ENCODE results near the gene STON2.

STON2 gene

GRCh38 chr14:81301813-81302212 lies 98.3 kb downstream of the STON2 start:
- no peak for DNase-seq (ENCODE audit: low read depth)

DNA sequence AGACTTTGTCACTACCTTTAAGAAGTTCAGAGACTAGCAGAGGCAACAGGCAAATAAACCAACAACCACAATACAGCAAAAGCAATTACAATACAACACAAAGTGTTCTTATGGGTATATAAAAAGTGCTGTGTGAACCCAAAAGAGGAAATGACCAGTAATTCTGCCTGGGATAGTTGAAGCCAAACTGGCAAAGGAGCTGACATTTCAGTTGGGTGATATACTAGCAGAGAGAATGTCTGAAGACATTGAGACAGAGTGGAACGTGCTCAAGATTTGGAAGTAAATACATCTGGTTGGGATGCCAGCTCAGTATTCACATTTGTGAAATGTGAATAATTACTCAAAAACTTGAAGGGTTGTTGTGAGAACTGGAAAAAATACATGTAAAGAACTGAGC lies 98.8 kb downstream of the STON2 start:
- peak; percentile 58 for DNase-seq (ENCODE audit: low read depth)

GRCh38 chr14:81298911-81299310 lies 101.2 kb downstream of the STON2 start:
- DNase-seq (ENCODE audit: low read depth): no peak

DNA sequence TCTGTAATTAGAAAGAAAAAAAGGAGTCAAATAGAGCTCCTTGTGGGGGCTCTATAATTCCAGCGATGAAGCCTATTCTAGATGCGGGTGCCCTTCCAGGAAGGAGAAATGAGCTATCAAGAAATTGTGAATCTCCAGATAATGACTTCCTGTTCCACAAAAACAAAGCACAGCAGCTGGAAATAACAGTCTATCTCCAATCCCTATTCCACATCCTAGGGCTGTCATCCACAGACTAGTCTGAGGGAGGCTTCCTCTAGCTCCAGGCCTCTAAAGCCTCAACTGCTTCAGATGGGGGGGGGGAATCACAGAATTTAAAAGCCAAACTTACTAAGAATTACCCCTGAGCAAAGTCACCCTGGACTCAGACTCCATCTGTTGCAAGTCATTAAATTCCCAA lies 102.0 kb downstream of the STON2 start:
- DNase-seq (ENCODE audit: low read depth): no peak

DNA sequence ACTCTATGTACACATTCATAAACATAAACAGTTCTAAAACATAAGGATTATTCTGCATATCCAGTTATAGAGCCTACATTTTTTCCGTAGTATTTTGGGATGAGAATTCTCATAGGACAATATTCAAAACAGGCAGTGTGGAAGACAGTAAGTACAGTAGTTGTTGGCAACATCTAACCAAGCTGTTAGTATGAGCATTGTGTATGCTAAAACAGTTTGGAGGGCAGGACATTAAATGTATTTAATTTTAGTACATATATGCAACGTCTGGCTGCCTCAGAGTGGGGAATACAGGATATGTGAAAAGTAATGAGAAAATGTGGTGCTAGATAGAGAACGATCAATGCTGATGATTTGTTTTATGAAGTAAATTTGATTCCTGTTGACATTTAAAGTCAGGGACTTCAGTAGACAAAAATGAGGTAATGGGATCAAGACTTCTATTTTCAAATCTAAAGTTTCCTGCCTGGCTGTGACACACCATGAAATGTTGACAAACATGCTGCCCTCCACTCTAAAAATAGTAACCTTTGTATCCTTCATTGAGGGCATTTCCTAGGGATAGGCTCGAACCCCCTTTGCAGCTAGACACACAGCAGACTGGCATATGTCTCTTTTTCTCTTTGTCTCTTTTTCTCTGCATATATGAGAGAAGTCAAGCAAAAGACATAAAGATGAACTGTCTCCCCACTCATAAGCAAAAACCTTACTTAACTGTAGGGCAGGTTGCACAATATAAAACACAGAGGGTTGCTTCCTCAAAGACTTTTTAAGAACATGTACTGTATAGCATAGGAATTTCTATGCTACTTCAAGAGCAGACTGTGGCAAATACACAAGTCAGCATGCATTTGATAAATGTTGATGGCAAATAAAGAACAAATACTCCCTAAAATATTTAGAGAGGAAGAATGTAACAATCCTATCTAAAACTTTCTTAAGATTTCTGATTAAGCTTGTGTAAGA lies 103.9 kb downstream of the STON2 start:
- no peak for DNase-seq (ENCODE audit: low read depth)

GRCh38 chr14:81289516-81289915 lies 110.6 kb downstream of the STON2 start:
- DNase-seq (ENCODE audit: low read depth): no peak

DNA sequence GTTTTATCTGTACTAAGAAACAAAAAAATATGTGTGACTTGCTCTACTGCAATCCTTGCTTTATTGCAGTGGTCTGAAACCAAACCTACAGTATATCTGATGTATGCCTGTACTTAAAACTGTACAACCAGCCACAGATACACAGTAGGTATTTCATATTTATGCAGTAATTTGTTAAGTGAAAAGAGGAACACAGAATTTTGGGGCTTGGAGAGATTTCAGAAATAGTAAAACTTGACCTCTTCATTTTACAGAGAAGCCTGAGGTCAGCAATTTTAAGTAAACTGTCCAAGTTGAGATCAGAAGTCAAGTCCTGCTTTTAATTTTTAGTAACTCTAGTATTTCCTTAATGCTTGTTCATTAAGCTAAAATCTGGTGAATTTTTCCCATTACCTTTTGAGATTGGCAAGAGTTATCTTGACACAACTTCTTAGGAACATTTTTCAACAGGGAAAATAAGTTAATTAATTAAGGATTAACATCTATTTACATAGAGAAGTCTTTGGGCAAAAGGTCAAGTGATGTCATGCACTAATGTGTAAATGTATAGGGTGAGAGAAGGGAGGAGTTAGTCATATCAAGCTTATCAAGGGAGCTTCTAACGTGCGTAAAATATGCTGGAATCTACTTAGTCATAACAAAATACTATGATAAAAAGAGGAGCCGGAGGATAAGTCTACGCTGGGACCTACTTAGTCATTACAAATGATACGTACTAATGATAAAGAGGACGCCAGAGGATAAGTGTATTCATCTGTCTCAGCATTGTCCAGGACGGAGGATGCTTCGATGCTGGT lies 113.4 kb downstream of the STON2 start:
- DNase-seq (ENCODE audit: low read depth): no peak

- no peak for DNase-seq (ENCODE audit: low read depth)
Measured at GRCh38 chr14:81285245-81285644, 114.9 kb downstream of the STON2 start.

GRCh38 chr14:81281332-81281731 lies 118.8 kb downstream of the STON2 start:
- DNase-seq (ENCODE audit: low read depth): no peak

DNA sequence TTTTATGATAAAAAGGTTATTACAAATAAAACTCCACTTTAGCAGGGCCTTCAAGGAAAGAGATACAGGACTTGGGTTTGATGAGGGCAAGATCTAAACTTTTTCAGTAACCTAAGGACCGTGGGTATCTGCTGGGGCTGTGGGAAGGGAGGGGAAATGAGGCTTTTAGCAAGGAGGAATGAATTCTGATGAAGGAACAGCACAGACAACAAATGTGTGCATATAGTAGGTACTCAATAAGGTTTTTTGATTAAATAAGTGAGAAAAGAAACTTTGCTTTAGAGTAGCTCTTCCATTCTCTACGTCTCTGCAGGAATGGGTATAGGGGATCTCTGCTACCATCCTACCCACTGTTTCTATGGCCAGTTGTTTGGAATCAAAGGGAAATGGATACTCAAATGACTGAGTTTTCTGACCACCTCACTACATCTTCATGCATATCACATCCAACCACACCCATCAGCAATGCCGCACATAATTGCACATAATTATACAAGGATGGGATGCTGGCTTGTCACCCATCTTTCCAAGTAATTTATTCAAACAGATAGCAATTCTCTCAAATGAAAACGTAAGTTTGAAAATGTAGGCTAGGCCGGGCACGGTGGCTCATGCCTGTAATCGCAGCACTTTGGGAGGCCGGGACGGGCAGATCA lies 119.9 kb downstream of the STON2 start:
- DNase-seq (ENCODE audit: low read depth): no peak

DNA sequence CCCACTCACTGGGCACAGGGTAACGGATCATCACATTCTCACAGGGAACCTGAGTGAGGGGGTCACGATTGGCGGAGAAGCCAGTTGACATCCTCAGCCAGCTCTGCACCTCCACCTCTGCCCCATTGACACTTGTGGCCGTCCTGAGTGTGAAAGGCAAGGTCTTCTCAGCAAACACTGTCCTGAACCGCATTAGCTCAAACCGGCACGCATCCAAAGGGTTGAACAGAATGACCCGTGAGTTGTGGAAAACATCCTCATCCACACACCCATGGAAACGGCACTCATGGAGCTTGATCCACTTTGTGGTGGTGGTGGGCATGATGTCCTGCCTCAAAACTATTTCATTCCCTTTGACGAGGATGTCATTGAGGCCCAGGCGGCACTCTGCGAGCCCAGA lies 123.0 kb downstream of the STON2 start:
- DNase-seq (ENCODE audit: low read depth): no peak

GRCh38 chr14:81276073-81277069 lies 123.8 kb downstream of the STON2 start:
- DNase-seq (ENCODE audit: low read depth): no peak

DNA sequence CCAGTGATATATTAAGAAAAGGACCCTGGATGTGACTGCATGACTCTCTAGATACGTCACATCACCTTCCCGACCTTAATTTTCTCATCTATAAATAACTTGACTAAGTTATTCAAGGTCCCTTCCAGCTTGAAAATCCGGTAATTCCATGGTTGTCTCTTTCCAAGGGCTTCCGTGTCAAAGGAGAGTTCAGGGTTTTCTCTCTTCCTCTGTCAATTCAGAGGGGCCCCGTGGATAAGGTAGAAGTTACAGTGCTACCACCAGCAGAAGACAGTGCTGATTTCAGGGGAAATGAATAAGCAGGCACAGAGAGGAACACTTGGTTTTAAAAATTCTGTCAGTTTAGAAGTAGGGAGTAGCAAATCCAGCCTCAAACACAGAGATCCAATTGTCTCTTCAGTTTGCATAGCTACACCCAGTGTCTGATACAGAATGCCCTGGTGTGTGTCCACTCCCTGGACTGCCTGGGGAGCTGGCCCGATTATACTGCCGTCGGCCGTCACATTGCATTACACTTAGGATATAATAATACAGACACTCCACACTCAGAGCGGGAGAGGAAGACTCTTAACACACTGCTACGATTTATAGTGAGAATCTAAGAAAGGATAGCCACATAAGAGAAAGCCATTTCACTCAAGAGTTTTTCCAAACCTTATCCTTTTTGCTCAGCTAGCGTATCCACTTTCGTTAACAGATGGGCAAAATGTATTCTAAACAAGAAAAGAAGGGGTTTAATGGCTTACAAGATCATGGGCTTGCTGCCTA lies 124.6 kb downstream of the STON2 start:
- no peak for DNase-seq (ENCODE audit: low read depth)

GRCh38 chr14:81273961-81274575 lies 126.1 kb downstream of the STON2 start:
- no peak for DNase-seq (ENCODE audit: low read depth)

DNA sequence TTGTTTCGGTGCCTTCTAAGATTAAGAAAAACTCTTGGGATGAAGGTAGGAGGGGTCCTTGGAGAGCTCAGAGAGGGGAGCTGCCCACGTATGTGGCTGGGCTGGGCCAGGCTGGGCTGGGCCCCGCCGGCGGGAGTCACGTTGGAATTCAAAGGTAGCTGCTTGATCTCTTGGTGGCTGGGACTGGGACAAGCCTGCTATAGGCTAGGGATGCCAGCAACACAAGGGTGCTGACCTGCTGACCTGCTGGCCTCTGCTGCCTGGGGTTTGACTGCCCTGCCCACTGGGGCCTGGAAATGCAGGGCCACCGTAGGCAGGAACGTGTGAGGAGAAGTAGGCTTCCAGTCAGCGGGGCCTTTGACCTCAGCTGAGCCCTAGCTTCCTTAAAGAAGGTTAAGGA lies 126.6 kb downstream of the STON2 start:
- no peak for DNase-seq (ENCODE audit: low read depth)

- DNase-seq (ENCODE audit: low read depth): no peak
Measured at GRCh38 chr14:81272317-81272716, 127.8 kb downstream of the STON2 start.

GRCh38 chr14:81269979-81270375 lies 130.1 kb downstream of the STON2 start:
- DNase-seq (ENCODE audit: low read depth): no peak

DNA sequence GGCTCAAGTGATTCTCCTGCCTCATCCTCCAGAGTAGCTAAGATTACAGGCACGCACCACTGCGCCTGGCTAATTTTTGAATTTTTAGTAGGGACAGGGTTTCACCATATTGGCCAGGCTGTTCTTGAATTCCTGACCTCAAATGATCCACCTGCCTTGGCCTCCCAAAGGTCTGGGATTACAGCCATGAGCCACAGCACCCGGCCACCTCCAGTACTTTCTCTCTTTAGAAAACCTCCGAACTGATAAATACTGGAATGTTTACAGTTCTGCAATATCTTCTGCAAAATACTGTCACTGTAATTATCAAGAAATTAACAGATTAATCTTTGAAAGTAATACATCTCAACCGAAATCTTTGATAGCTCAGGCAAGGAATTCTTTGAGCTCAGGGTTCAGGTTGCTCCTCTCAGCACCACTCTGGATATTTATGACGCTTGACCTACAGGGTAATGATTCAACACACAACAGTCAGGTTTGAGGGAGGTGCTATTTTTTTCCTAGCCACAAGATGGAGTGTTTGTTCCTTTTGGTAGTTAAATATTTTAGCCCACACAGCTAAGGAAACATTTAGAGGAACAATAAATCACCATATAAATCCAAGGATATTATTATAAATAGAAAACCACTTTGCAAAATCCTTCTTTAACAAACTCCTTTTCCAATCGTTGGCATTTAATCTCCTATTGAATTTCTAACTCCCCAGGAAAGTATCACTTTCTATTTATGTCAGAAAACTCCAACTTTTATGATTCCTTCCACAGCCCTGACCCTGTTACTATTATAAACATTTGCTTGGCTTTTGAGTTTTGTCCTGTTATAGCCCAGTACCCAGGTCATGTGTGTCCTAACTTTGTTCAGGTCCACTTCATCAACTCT lies 130.8 kb downstream of the STON2 start:
- DNase-seq (ENCODE audit: low read depth): peak; percentile 62

DNA sequence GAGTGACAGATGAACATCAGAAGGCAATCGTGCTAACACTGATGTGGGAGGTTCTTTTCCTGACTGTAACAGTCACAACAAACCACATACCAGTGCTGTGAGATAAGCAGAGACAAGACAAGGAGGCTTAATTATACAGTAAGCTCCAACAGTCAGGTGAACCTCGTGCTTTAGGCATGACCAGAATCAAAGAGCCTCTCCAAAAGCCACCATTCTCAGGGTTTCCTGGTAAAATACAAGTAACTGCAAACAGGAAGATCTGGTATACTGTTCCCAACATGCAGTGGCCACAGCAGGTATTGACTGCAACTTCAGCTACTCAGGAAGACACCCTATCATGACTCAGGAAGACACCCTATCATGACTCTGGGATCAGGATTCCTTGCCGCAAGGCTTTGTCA lies 132.1 kb downstream of the STON2 start:
- no peak for DNase-seq (ENCODE audit: low read depth)
